Astrocyte of the spinal cord (primary cell): ENCODE data around the gene ARHGAP22.

Source experiments
- DNase-seq: peaks from one replicate; pipeline ENCODE4 v3.0.0; 2011; ENCODE audit warnings: low read depth, low spot score
- H3K4me3 ChIP-seq: 2 replicates; pipeline ENCODE4 v1.5.1; 2011; ENCODE audit warnings: low read depth, mild to moderate bottlenecking, low read length, moderate library complexity
- in situ Hi-C: cut with HindIII; loops from 2 replicates; pipeline ENCODE4 v1.10.0; 2017; ENCODE audit warnings: low sequenced_read_pairs
- TF ChIP-seq, protein P1 (sequence below): IDR thresholded peaks from 2 replicates; pipeline ENCODE4 v1.5.1; 2012; ENCODE audit warnings: low read depth, mild to moderate bottlenecking, low read length, inconsistent platforms

Gene ARHGAP22

DNA sequence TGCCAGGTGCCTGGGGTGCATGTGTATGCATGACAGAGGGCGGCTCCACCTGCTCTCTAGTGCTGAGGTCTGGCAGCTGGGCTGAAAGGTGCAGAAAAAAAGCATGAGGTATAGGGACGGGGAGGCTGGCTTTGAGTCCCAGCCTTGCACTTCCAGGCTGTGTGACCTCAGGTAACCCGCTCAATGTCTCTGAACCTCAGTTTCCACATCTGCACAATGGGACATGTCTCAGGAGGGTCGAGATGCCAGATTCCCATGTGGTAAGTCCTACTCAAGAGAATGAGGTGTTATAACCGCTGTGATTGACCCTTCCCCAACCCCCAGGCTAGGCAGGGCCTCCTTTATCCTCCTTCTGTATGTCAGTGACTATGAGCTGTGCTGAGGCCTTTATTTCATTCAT lies 48.8 kb downstream of the ARHGAP22 start:
- TF ChIP-seq, protein P1, sequence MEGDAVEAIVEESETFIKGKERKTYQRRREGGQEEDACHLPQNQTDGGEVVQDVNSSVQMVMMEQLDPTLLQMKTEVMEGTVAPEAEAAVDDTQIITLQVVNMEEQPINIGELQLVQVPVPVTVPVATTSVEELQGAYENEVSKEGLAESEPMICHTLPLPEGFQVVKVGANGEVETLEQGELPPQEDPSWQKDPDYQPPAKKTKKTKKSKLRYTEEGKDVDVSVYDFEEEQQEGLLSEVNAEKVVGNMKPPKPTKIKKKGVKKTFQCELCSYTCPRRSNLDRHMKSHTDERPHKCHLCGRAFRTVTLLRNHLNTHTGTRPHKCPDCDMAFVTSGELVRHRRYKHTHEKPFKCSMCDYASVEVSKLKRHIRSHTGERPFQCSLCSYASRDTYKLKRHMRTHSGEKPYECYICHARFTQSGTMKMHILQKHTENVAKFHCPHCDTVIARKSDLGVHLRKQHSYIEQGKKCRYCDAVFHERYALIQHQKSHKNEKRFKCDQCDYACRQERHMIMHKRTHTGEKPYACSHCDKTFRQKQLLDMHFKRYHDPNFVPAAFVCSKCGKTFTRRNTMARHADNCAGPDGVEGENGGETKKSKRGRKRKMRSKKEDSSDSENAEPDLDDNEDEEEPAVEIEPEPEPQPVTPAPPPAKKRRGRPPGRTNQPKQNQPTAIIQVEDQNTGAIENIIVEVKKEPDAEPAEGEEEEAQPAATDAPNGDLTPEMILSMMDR = no peak
- in situ Hi-C loops = no loop called here
- no peak overlapping the region for H3K4me3 ChIP-seq
- no peak for DNase-seq

DNA sequence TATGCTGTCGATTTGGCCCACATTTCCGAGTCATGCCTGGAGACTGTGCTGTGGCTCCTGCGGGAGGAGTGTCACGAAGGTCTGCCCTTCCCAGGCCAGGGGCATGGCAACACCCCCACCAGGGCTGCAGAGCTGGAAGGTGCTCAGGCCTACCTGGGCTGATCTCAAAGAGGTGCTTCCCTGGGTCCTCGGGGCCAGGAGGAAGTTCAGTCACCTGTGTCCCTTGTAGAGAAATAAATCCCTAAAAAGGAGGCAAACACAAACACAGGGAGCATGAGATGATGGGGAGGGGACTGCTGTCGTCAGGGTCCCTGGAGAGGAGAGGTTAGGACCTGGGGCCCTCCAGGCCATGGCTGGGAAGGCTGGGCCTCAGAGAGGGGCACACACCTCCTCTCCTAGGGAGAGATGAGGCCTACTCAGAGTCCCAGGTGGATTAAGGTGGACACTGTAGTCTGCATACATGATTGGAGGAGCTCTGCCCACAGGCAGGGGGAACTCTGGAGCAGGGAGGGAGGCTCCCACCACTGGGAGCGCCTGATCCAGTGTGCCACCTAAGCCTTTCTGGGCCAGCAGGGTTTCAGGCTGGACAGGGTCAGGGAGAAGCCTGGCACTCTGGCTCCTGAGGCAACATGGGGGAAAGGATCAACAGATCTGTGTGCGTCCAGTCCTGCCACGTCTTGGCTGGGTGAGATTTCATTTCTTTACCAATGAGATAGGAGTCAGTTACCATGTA lies 49.4 kb downstream of the ARHGAP22 start:
- no peak overlapping the region for H3K4me3 ChIP-seq
- TF ChIP-seq, protein P1 = no peak
- no peak for DNase-seq
- in situ Hi-C loops = no loop called here

DNA sequence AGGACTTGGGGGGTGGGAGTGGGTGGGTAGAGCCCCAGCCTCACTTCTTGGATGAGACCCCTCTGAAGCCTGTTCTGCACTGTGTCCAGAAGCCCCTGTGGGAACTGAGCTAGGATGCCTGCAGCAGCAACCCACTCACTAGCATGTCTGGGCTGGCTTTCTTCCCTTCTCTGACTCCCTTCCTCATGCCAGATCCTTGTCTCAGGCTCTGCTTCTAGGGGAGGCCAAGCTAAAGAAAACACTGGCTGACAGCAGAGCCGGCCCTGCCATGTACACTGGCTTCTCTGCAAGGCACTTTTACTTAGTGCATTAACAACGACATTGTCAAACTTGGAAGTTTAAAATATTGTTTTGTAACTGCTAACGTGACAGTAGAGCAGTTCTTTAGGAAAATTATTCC lies 50.2 kb downstream of the ARHGAP22 start:
- TF ChIP-seq, protein P1 = no peak
- H3K4me3 ChIP-seq = no peak overlapping the region
- no peak for DNase-seq
- in situ Hi-C loops = no loop called here

DNA sequence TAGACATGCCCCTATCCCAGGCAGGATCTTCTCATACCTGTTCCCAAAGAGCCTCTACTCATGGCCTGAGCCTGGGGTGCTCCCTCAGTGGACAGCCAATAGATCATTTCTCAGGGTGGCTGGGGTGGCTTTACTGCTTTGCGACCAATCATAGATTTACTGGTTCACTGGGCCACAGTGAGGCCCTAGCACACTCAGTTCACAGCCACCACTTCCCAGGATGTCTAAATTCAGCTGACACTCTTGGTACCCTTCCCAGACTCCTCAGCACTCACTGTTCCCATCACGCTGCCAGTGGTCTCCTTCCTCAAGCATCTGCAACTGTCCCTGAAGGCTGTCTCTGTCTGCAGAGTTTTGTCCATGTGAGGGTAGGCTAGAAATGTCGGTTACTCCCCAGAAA lies 50.6 kb downstream of the ARHGAP22 start:
- in situ Hi-C loops = no loop called here
- TF ChIP-seq, protein P1 = no peak
- no peak for DNase-seq
- no peak overlapping the region for H3K4me3 ChIP-seq

DNA sequence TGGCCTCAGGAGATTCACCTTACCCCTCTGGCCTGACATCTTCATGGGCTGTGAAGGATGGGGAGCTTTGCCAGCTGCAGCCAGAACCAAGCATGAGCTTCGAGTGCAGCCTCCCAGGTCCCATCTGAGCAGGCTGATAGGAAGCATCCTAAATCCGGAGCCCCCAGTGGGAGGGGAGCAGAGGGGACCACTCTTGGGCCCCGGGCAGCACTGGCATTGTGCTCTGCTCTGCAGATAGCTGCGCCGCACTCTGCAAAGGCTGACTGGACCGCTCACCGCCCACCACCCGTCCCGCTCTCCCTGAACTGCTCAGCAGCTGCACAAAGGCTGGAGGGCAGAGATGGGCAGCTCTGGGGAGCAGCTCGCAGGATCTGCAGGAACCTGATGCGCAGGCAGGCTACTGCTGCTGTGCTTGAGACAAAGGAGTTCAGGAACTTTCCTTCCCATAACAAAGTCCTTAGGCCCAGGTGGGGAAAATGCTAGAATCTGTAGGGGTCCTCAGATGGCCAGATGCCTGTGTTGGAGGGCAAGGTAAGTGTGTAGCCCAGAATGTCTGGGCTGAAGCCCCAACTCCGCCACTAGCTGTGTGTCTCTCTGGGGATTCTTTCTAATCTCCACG lies 51.8 kb downstream of the ARHGAP22 start:
- no peak for DNase-seq
- no peak overlapping the region for H3K4me3 ChIP-seq
- TF ChIP-seq, protein P1 = no peak
- in situ Hi-C loops = no loop called here

DNA sequence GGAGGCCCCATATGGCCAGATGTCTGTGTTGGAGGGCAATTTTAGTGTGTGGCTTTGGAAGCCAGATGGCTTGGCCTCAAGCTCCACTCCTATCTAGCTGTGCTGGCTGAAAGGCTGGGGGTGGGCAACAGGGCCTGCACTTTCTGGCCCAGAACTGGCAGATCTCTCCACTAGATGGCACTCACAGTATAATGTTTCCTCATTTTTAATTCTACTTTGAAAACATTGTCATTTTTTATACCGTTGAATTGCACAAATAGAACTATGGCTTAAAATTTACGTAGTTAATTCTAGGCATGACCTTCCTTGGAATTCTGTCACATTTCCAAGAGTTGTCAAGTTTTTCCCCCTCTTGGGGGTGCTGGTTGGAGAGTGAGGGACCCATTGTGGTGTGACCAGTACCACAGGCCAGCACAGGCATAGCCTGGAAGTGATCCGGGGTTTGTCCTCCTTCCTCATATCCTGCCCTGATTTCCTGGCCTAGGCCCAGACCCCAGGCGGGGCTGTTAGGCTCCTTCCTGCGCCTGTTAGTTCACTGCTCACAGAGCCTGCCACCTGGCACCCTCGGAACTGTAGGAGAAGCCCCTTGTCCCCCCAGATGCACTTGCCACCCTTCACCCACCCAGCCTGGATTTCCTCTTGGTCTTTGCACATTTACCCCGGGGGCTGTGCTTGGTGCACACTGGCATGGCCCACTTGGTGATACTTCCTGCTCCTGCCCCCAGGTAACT lies 52.8 kb downstream of the ARHGAP22 start:
- in situ Hi-C loops = no loop called here
- DNase-seq = peak; percentile 56
- no peak overlapping the region for H3K4me3 ChIP-seq
- TF ChIP-seq, protein P1 = peak; percentile 75
